ENCODE results near the gene TM2D3.
A peak's percentile ranks its signal among the peaks of the same experiment; 100 is the strongest.

Gene TM2D3

DNA sequence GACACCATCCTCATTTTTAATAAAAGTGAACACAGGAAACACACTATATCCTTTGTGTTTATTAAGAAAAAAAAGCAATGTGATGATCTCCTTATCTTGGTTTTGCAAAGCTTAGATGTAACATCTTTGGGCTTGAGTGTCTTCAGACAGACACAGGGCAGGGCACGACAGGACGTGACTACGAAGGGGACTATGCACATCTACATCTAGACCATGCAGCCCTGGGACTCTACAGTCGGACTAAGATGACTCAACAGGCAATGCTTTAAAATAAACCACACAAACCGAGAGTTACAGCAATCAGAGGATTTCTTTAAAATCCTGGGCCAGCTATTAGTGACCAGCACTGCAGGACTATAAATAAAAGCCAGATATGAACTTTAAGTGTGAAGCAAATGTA lies 22.8 kb upstream of the TM2D3 start:
- TF ChIP-seq, protein P1, sequence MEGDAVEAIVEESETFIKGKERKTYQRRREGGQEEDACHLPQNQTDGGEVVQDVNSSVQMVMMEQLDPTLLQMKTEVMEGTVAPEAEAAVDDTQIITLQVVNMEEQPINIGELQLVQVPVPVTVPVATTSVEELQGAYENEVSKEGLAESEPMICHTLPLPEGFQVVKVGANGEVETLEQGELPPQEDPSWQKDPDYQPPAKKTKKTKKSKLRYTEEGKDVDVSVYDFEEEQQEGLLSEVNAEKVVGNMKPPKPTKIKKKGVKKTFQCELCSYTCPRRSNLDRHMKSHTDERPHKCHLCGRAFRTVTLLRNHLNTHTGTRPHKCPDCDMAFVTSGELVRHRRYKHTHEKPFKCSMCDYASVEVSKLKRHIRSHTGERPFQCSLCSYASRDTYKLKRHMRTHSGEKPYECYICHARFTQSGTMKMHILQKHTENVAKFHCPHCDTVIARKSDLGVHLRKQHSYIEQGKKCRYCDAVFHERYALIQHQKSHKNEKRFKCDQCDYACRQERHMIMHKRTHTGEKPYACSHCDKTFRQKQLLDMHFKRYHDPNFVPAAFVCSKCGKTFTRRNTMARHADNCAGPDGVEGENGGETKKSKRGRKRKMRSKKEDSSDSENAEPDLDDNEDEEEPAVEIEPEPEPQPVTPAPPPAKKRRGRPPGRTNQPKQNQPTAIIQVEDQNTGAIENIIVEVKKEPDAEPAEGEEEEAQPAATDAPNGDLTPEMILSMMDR (conservative IDR thresholded peaks at IDR 0.05; ENCODE audit: low read depth, low read length): no peak
- DNase-seq (ENCODE audit: low read depth): no peak
- H3K4me3 ChIP-seq (ENCODE audit: low read length): no peak overlapping the region

DNA sequence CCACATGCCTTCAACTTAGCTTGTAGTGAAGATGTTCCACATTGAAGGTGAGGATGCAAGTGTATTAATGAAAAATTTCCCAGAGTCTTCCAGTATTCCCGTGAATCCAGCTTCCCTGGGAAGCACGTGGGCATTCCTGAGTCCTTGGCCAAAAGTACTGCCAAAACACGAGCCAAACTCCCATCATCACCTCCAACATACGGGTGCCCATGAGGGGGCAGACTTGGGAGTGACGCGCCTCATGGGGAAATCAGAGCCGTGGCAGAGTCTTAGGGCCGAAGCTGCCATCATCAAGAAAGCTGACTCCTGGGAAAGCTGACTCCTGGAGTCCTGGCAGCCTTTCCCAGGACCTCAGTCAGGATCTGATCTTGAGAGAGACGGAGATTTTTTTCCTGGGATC lies 20.1 kb upstream of the TM2D3 start:
- DNase-seq (ENCODE audit: low read depth): no peak
- no peak overlapping the region for H3K4me3 ChIP-seq (ENCODE audit: low read length)
- TF ChIP-seq, protein P1 (conservative IDR thresholded peaks at IDR 0.05; ENCODE audit: low read depth, low read length): no peak

DNA sequence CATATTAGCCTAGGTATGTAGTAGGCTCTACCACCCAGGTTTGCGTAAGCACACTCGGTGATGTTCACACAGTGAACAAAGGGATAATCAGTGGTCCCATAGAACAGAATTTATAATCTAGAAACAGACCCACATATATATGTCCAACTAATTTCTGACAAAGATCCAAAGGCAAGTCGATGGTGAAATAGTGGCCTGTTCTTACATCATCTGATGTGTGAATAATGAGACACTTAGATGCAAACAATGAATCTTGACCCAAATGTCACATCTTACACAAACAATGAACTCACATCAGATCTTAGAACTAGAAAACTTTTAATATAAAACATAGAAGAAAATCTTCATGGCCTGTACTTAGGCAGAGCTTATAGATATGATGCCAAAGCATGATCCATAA lies 17.6 kb upstream of the TM2D3 start:
- DNase-seq (ENCODE audit: low read depth): no peak
- TF ChIP-seq, protein P1 (conservative IDR thresholded peaks at IDR 0.05; ENCODE audit: low read depth, low read length): no peak

DNA sequence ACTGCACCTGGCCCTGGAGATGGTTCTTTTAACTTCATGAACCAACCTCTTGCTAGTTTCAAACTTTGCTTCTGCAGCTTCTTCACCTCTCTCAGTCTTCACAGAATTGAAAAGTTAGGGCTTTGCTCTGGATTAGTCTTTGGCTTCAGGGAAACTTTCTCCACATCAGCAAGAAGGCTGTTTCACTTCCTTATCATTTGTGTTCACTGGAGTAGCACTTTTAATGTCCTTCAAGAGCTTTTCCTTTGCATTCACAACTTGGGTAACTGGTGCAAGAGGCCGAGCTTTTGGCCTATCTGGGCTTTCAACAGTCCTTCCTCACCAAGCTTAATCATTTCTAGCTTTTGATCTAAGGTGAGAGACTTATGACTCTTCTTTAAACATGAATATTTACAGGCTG lies 15.7 kb upstream of the TM2D3 start:
- H3K4me3 ChIP-seq (ENCODE audit: low read length): no peak overlapping the region
- TF ChIP-seq, protein P1 (conservative IDR thresholded peaks at IDR 0.05; ENCODE audit: low read depth, low read length): no peak

More for the DNA sequence above, 17.6 kb upstream of the TM2D3 start:
- no peak overlapping the region for H3K4me3 ChIP-seq (ENCODE audit: low read length)

DNA sequence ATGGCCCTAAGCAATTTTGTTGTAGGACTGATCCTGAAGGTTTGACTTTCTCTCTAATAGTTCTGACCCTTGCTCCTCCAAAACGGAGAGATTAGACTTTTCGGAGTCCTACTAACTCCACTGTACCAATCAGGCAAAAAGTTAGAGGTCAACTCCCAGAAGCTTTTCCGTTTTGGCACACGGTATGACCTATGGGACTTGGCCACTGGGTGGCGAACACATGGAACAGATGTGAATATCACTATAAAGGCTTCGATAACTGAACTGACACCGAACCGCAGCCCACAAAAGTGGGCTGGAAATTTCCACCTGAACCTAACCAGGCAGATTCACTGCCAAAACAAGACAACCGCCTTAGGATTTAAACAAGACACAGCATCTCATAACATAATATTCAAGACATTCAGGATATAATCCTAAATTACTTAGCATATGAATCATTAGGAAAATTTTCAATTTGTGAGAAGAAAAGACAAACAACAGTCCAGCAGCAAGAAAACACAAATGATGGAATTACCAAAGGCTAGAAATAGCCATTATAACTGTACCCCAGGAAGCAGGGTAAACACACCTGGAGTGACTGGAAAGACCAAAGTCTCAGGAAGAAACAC lies 12.2 kb upstream of the TM2D3 start:
- DNase-seq (ENCODE audit: low read depth): no peak
- H3K4me3 ChIP-seq (ENCODE audit: low read length): no peak overlapping the region
- TF ChIP-seq, protein P1 (conservative IDR thresholded peaks at IDR 0.05; ENCODE audit: low read depth, low read length): peak; percentile 43

More for the DNA sequence above, 15.7 kb upstream of the TM2D3 start:
- no peak for DNase-seq (ENCODE audit: low read depth)

DNA sequence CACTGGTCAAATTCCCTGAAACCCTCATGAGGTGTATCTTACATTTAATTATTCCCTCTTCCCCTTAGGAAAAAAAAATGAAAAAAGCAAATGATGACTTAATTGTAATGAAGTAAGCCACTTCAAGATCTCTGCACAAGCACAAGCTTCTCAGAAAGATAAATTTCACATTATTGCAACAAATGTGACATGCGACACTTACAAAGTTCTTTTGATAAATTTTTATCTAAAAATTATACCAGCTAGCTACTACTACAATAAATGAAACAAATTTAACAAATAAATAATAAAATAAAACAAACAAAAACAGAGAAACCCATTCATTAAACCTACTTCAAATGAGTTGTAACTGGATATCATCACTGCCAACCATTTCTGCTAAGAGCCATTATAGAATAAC lies 10.0 kb upstream of the TM2D3 start:
- no peak for DNase-seq (ENCODE audit: low read depth)
- no peak overlapping the region for H3K4me3 ChIP-seq (ENCODE audit: low read length)
- TF ChIP-seq, protein P1 (conservative IDR thresholded peaks at IDR 0.05; ENCODE audit: low read depth, low read length): no peak

DNA sequence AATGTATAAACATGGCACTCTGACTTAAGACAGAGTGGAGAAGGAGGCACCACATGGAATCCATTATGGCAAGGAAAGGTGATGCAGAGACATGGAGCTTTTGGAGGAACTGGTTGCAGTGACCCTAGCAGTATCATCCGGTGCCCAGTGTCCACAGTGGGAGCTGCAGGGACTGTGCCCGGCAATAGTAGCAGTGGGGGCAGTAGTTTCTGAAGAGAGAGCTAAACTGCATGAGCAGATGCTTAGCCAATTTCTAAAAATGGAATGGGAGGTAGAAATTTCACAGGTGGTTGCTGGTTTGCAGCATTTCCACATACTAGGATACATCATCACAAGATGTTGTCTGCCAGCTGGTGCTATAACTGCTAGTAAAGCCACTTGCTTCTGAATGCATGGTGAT lies 7.8 kb upstream of the TM2D3 start:
- H3K4me3 ChIP-seq (ENCODE audit: low read length): no peak overlapping the region
- TF ChIP-seq, protein P1 (conservative IDR thresholded peaks at IDR 0.05; ENCODE audit: low read depth, low read length): no peak
- no peak for DNase-seq (ENCODE audit: low read depth)
